CD8-positive, alpha-beta memory T cell (primary cell): ENCODE results near the gene EXD2. TPM values are rescaled to one million over a fixed set of nuclear protein-coding genes. Genes with fewer than 3 reads are reported as not detected.
"Not testable (repeated sequence)": the region's sequence is repeated elsewhere in the genome, so short reads cannot be mapped to it uniquely, and the experiment has no call there.

Experiments
- CTCF ChIA-PET: fragments of 350-600 bp; sonication (Branson Sonifier 250); formaldehyde crosslinking; loops from one replicate; lab custom pipeline; 2021; ENCODE audit warnings: antibody characterized with exemption; lab: Charles Lee
- POLR2A ChIA-PET: fragments of 350-600 bp; sonication (Branson Sonifier 250); formaldehyde crosslinking; loops from one replicate; lab custom pipeline; 2021; ENCODE audit warnings: antibody characterized with exemption; lab: Charles Lee
- DNase-seq, 5 donors: peaks; one replicate each; pipeline versions ENCODE4 v3.0.0 to v3.0.0-alpha.2; 2020 to 2022; ENCODE audit warnings: mixed read lengths in 1 of 5
- H3K27ac ChIP-seq: one replicate; pipeline ENCODE4 v1.7.0; 2013; ENCODE audit warnings: low read depth, mild to moderate bottlenecking, low read length, moderate library complexity
- H3K27me3 ChIP-seq: 2 replicates; pipeline ENCODE4 v1.7.0; 2013; ENCODE audit warnings: low read length, mild to moderate bottlenecking; ENCODE audit not compliant: insufficient read depth, poor library complexity, severe bottlenecking
- H3K36me3 ChIP-seq: 2 replicates; pipeline ENCODE4 v1.7.0; 2013; ENCODE audit warnings: mild to moderate bottlenecking, low read length, moderate library complexity; ENCODE audit not compliant: insufficient read depth
- H3K4me1 ChIP-seq: 2 replicates; pipeline ENCODE4 v1.7.0; 2013; ENCODE audit warnings: mild to moderate bottlenecking, low read length, moderate library complexity; ENCODE audit not compliant: insufficient read depth
- H3K4me3 ChIP-seq: 2 replicates; pipeline ENCODE4 v1.7.0; 2013; ENCODE audit warnings: mild to moderate bottlenecking, low read length
- H3K9me3 ChIP-seq: 2 replicates; pipeline ENCODE4 v1.7.0; 2013; ENCODE audit warnings: mild to moderate bottlenecking, low read length
- H3K27ac Mint-ChIP-seq, 8 donors: one replicate each; pipeline ENCODE4 v1.8.0; 2020 to 2021; ENCODE audit warnings: mixed read lengths in 8 of 8, mild to moderate bottlenecking in 6 of 8, inconsistent platforms in 3 of 8, moderate library complexity in 3 of 8
- H3K27me3 Mint-ChIP-seq, 2 donors: one replicate each; pipeline ENCODE4 v1.8.0; 2020 to 2021; ENCODE audit warnings: mixed read lengths in 2 of 2, mild to moderate bottlenecking in 1 of 2, moderate library complexity in 1 of 2
- H3K36me3 Mint-ChIP-seq, 3 donors: one replicate each; pipeline ENCODE4 v1.8.0; 2020 to 2021; ENCODE audit warnings: mixed read lengths in 3 of 3, inconsistent platforms in 1 of 3, mild to moderate bottlenecking in 1 of 3
- H3K4me1 Mint-ChIP-seq, 3 donors: one replicate each; pipeline ENCODE4 v1.8.0; 2020 to 2021; ENCODE audit warnings: mixed read lengths in 3 of 3, inconsistent platforms in 1 of 3, mild to moderate bottlenecking in 1 of 3
- H3K4me3 Mint-ChIP-seq, 7 donors: one replicate each; pipeline ENCODE4 v1.8.0; 2020 to 2021; ENCODE audit warnings: mixed read lengths in 7 of 7, mild to moderate bottlenecking in 6 of 7, moderate library complexity in 4 of 7, inconsistent platforms in 2 of 7
- H3K9me3 Mint-ChIP-seq, 5 donors: one replicate each; pipeline ENCODE4 v1.8.0; 2020 to 2022; ENCODE audit warnings: mixed read lengths in 5 of 5, mild to moderate bottlenecking in 3 of 5, moderate library complexity in 2 of 5, inconsistent platforms in 1 of 5
- polyA plus RNA-seq: library from polyadenylated mRNA; unstranded; fragments of 300-500 nt; fragmentation: Illumina TruSeq; gene quantifications from one replicate; pipeline ENCODE4 v1.2.3, GENCODE V29; 2021
- total RNA-seq, 2 experiments: library from RNA; stranded (reverse); gene quantifications; one replicate each; pipeline ENCODE4 v1.2.3, GENCODE V29; 2021

Gene EXD2
- total and polyA plus RNA-seq, 3 experiments from 2014 or later, result 9.3 to 12.5 (median 11.6) TPM

DNA sequence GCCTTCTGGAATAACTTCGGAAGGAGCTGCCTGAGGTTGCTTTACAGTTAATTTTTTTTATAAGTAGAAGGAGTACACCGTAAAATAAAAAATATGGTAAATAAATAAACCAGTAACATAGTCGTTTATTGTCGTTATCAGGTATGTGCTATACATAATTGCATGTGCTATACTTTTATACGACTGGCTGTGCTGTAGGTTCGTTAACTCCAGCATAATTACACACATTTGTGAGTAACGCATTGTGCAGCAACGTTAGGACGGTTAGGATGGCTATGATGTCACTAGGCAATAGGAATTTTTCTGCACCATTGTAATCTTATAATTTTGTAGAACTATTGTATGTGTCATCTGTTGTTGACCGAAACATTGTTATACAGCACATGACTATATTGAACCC lies 8.5 kb downstream of the EXD2 start:
- peaks cover 0 to 8% (median 0%) of the 10 kb centered on the region in 3 donors for H3K36me3 Mint-ChIP-seq
- no peaks in the 10 kb centered on the region for H3K9me3 ChIP-seq
- H3K36me3 ChIP-seq, result peaks cover 3% of the 10 kb centered on the region
- H3K27me3 ChIP-seq, result no peaks in the 10 kb centered on the region
- H3K27ac ChIP-seq, result no peak overlapping the region
- peaks cover 0 to 6% (median 2%) of the 10 kb centered on the region in 3 donors for H3K4me1 Mint-ChIP-seq
- CTCF ChIA-PET, result no interaction called here
- H3K27ac Mint-ChIP-seq, result no peak overlapping the region
- no peak overlapping the region for H3K4me3 ChIP-seq
- no peak for DNase-seq
- no peaks in the 10 kb centered on the region for H3K4me1 ChIP-seq
- H3K27me3 Mint-ChIP-seq, result no peaks in the 10 kb centered on the region
- no peaks in the 10 kb centered on the region for H3K9me3 Mint-ChIP-seq
- POLR2A ChIA-PET, result no interaction called here
- H3K4me3 Mint-ChIP-seq, result no peak overlapping the region

DNA sequence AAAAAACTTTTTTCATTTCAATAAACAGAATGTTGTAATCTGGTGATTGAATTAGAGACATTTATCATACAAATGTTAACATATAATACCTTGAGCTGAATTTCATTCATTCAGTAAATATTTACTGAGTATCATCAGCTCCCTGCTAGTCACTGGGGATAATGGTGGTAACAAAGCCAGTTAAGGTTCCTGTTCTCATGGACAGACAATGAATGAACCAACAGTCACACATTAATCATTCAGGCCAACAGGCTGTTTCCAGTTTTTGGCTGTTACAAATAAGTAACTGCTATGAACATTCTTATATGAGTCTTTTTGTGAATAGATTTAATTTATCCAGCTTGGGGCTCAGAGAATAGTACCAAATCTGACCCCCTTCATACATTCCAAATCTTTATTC lies 13.5 kb downstream of the EXD2 start:
- ChIA-PET POLR2A (no interaction called here), CTCF (interaction anchor here (1.4 kb wide), 1 partner anchor 75 kb away, joined by 4 read pairs; no protein-coding TSS in a partner anchor)
- no peak overlapping the region for H3K4me3 Mint-ChIP-seq
- no peak for DNase-seq
- H3K36me3 Mint-ChIP-seq, result peaks cover 0 to 14% (median 8%) of the 10 kb centered on the region in 3 donors
- Histone ChIP-seq H3K27me3 (no peaks in the 10 kb centered on the region), H3K4me1 (no peaks in the 10 kb centered on the region), H3K9me3 (no peaks in the 10 kb centered on the region), H3K4me3 (no peak overlapping the region), H3K27ac (no peak overlapping the region), H3K36me3 (no peaks in the 10 kb centered on the region)
- peak overlapping the region in 1 of 8 donors; percentile 17 for H3K27ac Mint-ChIP-seq
- H3K27me3 Mint-ChIP-seq, result peaks cover 0 to 1% of the 10 kb centered on the region in 2 donors
- H3K4me1 Mint-ChIP-seq, result peaks cover 0 to 3% (median 0%) of the 10 kb centered on the region in 3 donors
- H3K9me3 Mint-ChIP-seq, result no peaks in the 10 kb centered on the region

DNA sequence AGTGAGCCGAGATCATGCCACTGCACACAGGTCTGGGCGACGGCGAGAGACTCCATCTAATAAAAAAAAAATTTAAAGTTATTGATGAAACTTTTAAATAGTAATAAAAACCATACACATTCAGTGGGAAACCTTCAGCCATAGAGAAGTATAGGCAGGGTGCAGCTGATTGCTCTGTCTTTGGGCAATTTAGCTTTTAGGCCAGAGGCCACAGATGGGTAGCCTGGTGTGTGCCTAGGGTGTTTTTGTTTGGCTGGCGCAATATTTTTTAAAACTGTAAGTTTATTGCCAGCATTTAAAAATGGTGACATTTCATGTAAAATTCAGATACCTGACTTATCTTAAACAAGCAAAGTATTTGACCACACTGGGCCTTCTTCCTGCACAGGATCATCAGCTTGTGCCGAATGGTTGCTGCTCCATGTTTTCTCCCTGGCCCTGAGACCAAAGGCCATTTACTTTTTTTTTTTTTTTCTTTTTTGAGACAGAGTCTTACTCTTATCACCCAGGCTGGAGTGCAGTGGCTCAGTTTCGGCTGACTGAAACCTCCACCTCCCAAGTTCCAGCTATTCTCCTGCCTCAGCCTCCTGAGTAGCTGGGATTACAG lies 16.2 kb downstream of the EXD2 start:
- Mint-ChIP-seq H3K9me3 (no peaks in the 10 kb centered on the region), H3K27ac (no peak overlapping the region), H3K27me3 (peaks cover 0 to 1% of the 10 kb centered on the region in 2 donors), H3K4me3 (no peak overlapping the region), H3K4me1 (peaks cover 0 to 3% (median 0%) of the 10 kb centered on the region in 3 donors), H3K36me3 (peaks cover 0 to 32% (median 8%) of the 10 kb centered on the region in 3 donors)
- ChIA-PET CTCF (no interaction called here), POLR2A (no interaction called here)
- Histone ChIP-seq H3K36me3 (no peaks in the 10 kb centered on the region), H3K4me1 (no peaks in the 10 kb centered on the region), H3K9me3 (no peaks in the 10 kb centered on the region), H3K4me3 (no peak overlapping the region), H3K27ac (no peak overlapping the region), H3K27me3 (no peaks in the 10 kb centered on the region)
- no peak for DNase-seq

DNA sequence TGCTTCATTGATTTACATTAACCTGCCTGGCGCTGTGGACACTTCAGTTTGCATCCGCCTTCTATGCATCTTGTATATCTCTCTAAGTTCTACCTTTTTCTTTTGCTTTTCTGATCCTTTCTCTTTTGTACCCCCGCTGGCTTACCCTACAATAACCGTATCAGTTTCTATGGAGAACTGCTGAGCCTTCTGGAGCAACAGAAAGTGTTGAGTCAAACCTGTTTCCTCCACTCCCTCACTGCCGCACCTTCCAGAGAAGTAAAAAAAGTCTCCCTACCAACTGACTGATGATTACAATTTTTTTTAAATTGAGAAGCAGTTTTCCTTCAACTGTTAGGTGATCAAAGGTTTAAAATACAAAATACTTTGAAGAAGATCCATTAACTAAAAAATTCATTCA lies 17.4 kb downstream of the EXD2 start:
- Mint-ChIP-seq H3K27ac (no peak overlapping the region), H3K4me1 (peaks cover 0 to 3% (median 0%) of the 10 kb centered on the region in 3 donors), H3K27me3 (peaks cover 0 to 1% of the 10 kb centered on the region in 2 donors), H3K9me3 (no peaks in the 10 kb centered on the region), H3K36me3 (peaks cover 0 to 34% (median 8%) of the 10 kb centered on the region in 3 donors), H3K4me3 (no peak overlapping the region)
- no peaks in the 10 kb centered on the region for H3K27me3 ChIP-seq
- no peak overlapping the region for H3K27ac ChIP-seq
- no peaks in the 10 kb centered on the region for H3K4me1 ChIP-seq
- H3K9me3 ChIP-seq, result no peaks in the 10 kb centered on the region
- DNase-seq, result no peak
- ChIA-PET POLR2A (interaction anchor here (0.7 kb wide), 1 partner anchor 180 kb away, joined by 3 read pairs; no protein-coding TSS in a partner anchor), CTCF (interaction anchor here (0.6 kb wide), 1 partner anchor 1219 kb away, joined by 3 read pairs; no protein-coding TSS in a partner anchor)
- no peak overlapping the region for H3K4me3 ChIP-seq
- H3K36me3 ChIP-seq, result no peaks in the 10 kb centered on the region

DNA sequence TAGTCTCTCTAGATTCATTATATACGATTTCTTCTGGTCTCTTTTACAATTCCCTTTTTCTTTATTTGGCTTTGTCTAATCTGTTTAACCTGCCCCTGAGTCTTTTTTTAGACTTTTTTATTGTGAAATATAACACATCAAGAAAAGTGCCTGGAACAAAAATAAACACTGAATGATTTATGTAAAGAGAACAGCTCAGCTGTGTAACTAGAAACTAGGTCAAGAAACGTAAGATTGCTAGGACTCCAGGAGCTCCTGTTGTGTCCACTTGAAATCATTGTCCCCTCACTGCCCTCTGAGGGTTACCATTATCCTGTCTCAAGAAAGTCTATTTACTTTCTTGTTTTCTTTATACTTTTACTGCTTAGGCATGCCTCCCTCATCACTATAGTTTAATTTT lies 23.1 kb downstream of the EXD2 start:
- no peaks in the 10 kb centered on the region for H3K9me3 ChIP-seq
- POLR2A ChIA-PET, result no interaction called here
- H3K36me3 Mint-ChIP-seq, result peaks cover 6 to 42% (median 13%) of the 10 kb centered on the region in 3 donors
- no peaks in the 10 kb centered on the region for H3K4me1 Mint-ChIP-seq
- no peak for DNase-seq
- H3K36me3 ChIP-seq, result no peaks in the 10 kb centered on the region
- H3K27ac ChIP-seq, result no peak overlapping the region
- H3K27ac Mint-ChIP-seq, result peak overlapping the region in 1 of 8 donors; percentile 53
- CTCF ChIA-PET, result no interaction called here
- H3K4me3 ChIP-seq, result no peak overlapping the region
- H3K27me3 ChIP-seq, result no peaks in the 10 kb centered on the region
- no peaks in the 10 kb centered on the region for H3K4me1 ChIP-seq
- H3K4me3 Mint-ChIP-seq, result no peak overlapping the region
- H3K9me3 Mint-ChIP-seq, result peaks cover 0 to 2% (median 0%) of the 10 kb centered on the region in 5 donors
- H3K27me3 Mint-ChIP-seq, result no peaks in the 10 kb centered on the region

DNA sequence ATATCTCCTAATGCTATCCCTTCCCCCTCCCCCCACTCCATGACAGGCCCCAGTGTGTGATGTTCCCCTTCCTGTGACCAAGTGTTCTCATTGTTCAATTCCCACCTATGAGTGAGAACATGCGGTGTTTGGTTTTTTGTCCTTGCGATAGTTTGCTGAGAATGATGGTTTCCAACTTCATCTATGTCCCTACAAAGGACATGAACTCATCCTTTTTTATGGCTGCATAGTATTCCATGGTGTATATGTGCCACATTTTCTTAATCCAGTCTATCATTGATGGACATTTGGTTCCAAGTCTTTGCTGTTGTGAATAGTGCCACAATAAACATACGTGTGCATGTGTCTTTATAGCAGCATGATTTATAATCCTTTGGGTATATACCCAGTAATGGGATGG lies 26.4 kb downstream of the EXD2 start:
- peaks cover 6 to 22% (median 19%) of the 10 kb centered on the region in 3 donors for H3K36me3 Mint-ChIP-seq
- H3K4me1 ChIP-seq, H3K27ac ChIP-seq, H3K4me3 Mint-ChIP-seq, H3K4me3 ChIP-seq, H3K9me3 ChIP-seq, POLR2A ChIA-PET, H3K4me1 Mint-ChIP-seq, H3K27me3 Mint-ChIP-seq, H3K9me3 Mint-ChIP-seq, H3K27ac Mint-ChIP-seq, H3K36me3 ChIP-seq, CTCF ChIA-PET, DNase-seq, H3K27me3 ChIP-seq: not testable (repeated sequence)

DNA sequence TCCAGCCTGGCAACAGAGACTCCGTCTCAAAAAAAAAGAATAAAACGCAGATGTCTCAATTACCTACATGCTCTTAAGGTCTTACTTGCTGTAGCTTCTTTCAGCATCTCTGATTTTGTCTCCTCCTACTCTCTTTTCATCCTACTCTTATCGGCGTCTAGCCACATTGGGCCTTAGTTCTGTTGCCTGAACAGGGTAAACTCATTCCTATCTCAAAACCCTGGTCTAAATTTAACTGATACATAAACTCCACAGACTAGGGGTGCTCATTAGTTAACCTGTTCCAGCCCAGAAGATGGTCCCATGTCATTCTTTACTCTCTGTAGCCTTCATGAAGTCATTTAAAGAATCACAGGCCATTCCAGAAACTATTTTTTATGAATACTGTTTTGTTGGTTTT lies 33.6 kb downstream of the EXD2 start:
- DNase-seq, result no peak
- Mint-ChIP-seq H3K4me1 (no peaks in the 10 kb centered on the region), H3K9me3 (no peaks in the 10 kb centered on the region), H3K4me3 (no peak overlapping the region), H3K27me3 (no peaks in the 10 kb centered on the region), H3K27ac (no peak overlapping the region), H3K36me3 (peaks cover 0 to 32% (median 7%) of the 10 kb centered on the region in 3 donors)
- Histone ChIP-seq H3K4me3 (no peak overlapping the region), H3K27ac (no peak overlapping the region), H3K4me1 (no peaks in the 10 kb centered on the region), H3K27me3 (no peaks in the 10 kb centered on the region), H3K36me3 (peaks cover under 1% of the 10 kb centered on the region), H3K9me3 (no peaks in the 10 kb centered on the region)
- CTCF ChIA-PET, result no interaction called here
- POLR2A ChIA-PET, result no interaction called here

DNA sequence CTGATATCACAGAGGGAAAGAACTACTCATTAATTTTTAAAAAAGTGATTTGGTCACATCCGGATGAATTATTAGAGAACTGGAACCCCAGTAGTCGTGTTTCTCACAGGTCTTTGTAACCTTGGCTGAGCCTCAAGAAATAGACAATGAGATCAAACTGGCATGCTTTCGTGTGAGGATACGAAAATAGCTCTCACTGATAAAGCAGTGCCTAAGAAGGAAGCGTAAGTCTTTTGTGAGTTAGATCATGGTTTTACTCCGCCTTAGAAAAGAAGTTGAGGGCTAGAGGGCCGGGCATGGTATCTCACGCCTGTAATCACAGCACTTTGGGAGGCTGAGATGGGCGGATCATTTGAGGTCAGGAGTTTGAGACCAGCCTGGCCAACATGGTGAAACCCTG lies 34.9 kb downstream of the EXD2 start:
- H3K4me3 ChIP-seq, result no peak overlapping the region

More for the DNA sequence above, 34.9 kb downstream of the EXD2 start:
- Mint-ChIP-seq H3K4me3 (no peak overlapping the region), H3K27ac (no peak overlapping the region), H3K27me3 (no peaks in the 10 kb centered on the region), H3K4me1 (no peaks in the 10 kb centered on the region), H3K9me3 (no peaks in the 10 kb centered on the region), H3K36me3 (peaks cover 0 to 44% (median 7%) of the 10 kb centered on the region in 3 donors)
- H3K9me3 ChIP-seq, result no peaks in the 10 kb centered on the region
- no peak for DNase-seq
- no peaks in the 10 kb centered on the region for H3K27me3 ChIP-seq
- POLR2A ChIA-PET, result no interaction called here
- H3K36me3 ChIP-seq, result peaks cover 4% of the 10 kb centered on the region
- CTCF ChIA-PET, result no interaction called here
- H3K27ac ChIP-seq, result no peak overlapping the region
- H3K4me1 ChIP-seq, result no peaks in the 10 kb centered on the region
